GDM1 (cell line): ENCODE measurements around the gene IGLON5.
A peak's percentile ranks its signal among the peaks of the same experiment; 100 is the strongest.

Experiments
- DNase-seq: peaks from one replicate; lab custom pipeline; 2025; lab: John Stamatoyannopoulos, UW

IGLON5 gene

DNA sequence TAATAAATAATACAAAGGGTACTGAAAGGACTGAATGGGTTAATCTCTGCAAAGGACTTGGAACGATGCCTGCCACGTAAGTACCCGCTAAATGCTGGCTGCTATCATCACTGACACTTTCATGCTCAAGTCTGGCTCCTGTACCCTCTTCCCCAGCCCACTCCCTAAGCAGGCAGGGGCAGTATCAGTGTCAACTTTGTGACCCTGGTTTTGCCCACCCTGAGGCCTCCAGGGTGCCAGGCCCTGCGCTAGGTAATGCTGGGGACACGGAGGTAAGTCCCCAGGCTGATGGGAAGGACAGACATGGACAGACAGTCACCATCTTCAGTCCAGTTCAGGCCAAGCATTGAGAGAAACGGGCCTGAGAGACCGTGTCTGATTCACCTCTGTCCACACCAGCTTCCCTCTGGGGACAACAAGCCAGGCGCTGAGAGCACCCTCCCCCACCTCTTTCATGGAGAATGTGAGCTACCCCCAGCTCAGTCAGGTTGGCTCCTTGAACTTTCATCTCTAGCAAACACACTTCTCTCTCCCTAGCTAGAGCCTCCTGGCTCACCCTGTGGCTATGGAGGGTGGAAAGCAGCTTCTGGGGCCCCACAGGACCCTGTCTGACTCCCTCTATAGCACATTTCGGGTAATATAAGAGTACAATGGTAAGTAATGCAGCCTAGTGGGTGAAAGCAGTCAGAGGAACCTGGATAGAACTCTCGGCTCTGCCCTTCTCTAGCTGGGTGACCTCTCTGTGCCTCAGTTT is 53.9 kb downstream of the IGLON5 start:
- no peak for DNase-seq

DNA sequence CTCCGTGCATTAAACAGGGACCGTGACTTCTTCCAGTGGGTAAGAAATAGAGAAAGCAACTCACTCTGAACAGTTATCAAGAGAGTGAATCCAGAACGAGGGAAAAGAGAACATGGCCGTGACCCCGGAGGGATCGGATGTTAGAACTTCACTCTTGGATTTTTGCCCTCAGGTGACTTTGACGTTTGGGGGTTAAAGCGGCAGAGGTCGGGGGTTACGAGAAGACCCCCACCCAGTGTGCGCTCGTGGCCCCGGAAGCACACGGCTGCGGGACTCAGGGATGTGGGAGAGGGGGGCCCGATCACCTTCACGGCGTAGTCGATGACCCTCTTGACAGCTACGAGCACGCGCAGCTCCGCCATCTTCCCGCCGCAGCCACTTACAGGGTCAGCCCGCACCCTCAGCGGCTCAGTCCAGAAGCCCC is 54.5 kb downstream of the IGLON5 start, which contains the start of gene ETFB:
ETFB (minus strand) TSS at position 424 of the 424 bp plus-strand sequence; CDS start at position 362, 62 bp downstream.
- DNase-seq = no peak

GRCh38 chr19:51366389-51367254 is 55.2 kb downstream of the IGLON5 start:
- DNase-seq = peak; percentile 97

- no peak for DNase-seq
These were observed 55.8 kb downstream of the IGLON5 start for GRCh38 chr19:51367255-51367564.

GRCh38 chr19:51367565-51368365 is 56.3 kb downstream of the IGLON5 start:
- DNase-seq = peak; percentile 99

GRCh38 chr19:51368366-51369282 is 57.2 kb downstream of the IGLON5 start, which contains the start of gene CLDND2:
Gene CLDND2 (minus strand): TSS chr19:51369003. CDS start chr19:51368577, 426 bp downstream.
- DNase-seq = peak; percentile 69

GRCh38 chr19:51370230-51370629 is 58.8 kb downstream of the IGLON5 start:
- no peak for DNase-seq

DNA sequence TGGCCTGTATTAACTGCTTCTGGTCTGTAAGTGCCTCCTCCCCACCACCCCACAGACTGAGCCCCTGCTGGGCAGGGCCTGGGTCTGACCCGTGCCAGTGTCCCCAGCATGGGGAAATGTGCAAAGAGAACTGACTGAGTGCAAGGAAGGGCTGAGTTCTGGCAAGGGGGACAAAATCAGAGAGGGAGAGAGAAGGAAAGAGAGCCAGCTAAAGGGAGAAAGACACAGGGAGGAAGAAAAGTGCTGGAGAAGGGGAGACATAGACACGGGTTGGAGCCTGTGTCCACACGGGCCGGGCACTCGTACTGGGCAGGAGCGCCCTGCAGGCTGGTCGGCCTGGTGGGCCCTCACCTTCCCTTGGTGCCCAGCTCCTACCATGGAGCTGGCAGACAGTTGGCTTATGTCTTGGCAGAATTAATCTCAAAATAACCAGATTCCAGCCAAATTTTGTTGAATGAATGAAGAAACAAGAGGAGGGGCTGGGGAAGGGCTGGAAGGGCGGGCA is 59.8 kb downstream of the IGLON5 start:
- DNase-seq = no peak

DNA sequence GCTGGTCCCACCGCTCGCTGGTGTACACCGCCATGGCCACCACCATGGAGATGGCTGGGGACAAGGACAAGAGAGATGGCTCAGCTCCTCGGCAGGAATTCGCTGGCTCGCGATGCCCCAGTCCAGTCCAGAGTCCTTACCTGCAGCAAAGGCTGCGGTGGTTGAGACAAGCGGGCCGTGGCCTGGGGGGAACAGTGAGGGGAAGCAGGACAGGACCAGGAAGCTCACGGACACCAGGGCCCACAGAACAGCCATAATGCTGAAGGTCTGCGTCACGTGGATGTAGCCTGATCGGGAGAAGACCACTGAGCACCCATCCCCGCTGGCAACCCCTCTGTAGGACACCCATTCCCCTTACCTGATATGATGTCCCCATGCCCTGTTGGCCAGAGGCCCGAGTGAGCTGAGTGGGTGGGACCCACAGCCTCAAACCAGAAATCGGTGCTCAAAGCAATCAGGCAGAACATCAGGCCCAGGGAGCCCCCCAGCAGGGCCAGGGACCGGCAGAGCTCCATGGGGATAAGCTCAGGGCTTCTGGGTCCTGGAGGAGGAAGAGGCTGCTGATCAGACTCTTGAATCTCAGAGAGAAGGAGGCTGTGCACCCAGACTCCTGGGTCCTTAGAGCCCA is 60.7 kb downstream of the IGLON5 start:
- no peak for DNase-seq

DNA sequence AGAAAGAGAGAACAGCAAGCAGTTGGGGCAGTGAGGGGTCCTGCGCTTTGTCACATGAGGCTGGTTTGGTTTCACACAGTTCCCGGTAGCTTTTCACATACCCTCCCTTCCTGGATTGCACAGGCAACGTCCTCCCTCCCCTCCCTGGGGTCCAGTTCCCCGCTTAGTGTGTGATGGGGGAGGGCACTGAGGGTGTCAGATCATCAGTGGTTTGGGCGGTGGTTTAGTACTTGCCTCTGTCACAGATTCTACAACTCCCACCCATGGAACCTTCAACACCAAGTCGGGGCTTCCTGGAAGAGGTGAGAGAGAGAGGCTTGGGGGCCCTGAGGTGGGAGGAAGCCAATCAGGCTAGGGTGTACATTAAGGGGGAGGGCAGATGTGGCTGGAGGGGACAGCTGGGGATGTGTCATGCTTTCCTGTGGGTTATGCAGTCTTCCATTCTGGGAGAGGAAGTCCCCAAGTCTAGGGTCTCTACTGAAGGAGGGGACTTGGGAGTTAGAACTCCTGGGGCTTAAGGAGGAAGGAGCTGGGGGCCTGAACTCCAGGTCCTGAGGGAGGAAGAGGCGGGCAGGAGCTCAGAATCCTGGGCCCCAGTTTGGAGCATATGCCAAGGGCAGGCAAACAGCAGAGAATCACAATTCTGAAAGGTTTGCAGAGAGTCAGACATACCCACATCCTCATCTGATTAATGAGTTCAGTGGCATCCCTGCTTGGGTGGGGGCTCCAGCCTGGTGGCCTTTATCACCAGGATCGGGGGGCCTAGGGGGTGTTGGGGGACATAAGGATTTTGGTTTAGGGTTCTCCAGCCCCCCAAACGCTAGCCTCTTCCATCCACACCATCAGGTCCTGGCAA is 61.4 kb downstream of the IGLON5 start, which contains the start of gene NKG7:
NKG7 (minus strand) TSS at position 6 of the 856 bp plus-strand sequence. CDS start 119 bp downstream, outside the sequence.
- DNase-seq = peak; percentile 90

DNA sequence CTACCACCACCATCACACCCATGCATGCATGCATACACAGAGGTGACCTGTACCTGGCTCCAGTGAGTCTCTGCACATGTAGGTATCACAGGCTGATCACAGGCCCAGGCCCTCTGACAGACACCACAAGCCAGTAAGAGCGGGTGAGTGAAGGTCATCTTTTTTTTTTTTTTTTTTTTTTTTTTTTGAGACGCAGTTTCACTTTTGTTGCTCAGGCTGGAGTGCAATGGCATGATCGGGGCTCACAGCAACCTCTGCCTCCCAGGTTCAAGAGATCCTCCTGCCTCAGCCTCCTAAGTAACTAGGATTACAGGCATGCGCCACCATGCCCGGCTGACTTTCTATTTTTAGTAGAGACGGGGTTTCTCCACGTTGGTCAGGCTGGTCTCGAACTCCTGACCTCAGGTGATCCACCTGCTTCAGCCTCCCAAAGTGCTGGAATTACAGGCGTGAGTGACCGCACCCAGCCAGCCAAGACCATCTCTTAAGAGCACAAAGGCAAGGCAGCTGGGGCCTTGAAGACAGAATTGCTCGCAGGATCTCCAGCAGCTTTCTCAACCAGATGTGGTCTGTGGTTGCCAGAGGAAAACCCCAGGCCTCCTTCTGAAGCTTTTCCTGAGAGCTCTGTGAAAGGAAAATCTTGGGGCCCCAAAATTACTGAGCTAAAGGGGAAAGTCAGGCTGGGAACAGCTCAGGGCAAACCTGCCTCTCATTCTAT is 64.2 kb downstream of the IGLON5 start:
- DNase-seq = peak; percentile 82

DNA sequence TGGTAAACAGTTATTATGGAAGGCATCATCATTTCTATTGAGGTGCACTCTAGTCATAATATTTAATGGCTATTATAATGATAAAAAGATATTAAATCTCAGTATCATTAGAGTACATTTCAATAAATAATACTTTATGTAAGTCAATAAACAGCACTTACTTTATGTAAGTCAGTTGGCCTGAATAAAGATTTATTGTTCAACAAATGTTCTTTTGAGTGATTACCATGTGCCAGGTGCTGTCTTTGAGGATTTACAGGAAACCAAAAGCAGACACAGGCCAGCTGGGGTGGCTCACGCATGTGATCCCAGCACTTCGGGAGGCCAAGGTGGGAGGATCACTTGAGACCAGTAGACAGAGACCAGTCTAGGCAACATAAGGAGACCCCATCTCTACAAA is 66.0 kb downstream of the IGLON5 start:
- DNase-seq = no peak

- DNase-seq = no peak
These were observed 68.9 kb downstream of the IGLON5 start for GRCh38 chr19:51380379-51380778.
